Fibroblast of villous mesenchyme (primary cell): ENCODE data around the gene PRPSAP2. TPM values are rescaled to one million over a fixed set of nuclear protein-coding genes. Genes with fewer than 3 reads are reported as not detected.

Source experiments
- DNase-seq: peaks from one replicate; pipeline ENCODE4 v3.0.0-alpha.2; 2010; ENCODE audit warnings: low read depth
- H3K4me3 ChIP-seq: 2 replicates; pipeline ENCODE4 v1.5.1; 2011; ENCODE audit warnings: low read depth, mild to moderate bottlenecking, low read length
- CTCF ChIP-seq: IDR thresholded peaks from 2 replicates; pipeline ENCODE4 v1.5.1; 2012; ENCODE audit warnings: low read depth, mild to moderate bottlenecking, low read length; ENCODE audit not compliant: insufficient read depth
- small RNA-seq: library from RNA; depleted of rRNA; stranded (forward); fragments of <200 nt; gene quantifications from one replicate; pipeline ENCODE3, GENCODE V24; 2012
- total RNA-seq: library from RNA; depleted of rRNA; stranded (reverse); fragments of >200 nt; gene quantifications from 2 replicates; pipeline ENCODE4 v1.2.3, GENCODE V29; 2012

PRPSAP2 gene
- total RNA-seq, 1 donor, result 51.4 TPM

GRCh38 chr17:18975597-18975996 is 117.7 kb downstream of the PRPSAP2 start:
- TF ChIP-seq CTCF, result no peak
- no peak for DNase-seq

DNA sequence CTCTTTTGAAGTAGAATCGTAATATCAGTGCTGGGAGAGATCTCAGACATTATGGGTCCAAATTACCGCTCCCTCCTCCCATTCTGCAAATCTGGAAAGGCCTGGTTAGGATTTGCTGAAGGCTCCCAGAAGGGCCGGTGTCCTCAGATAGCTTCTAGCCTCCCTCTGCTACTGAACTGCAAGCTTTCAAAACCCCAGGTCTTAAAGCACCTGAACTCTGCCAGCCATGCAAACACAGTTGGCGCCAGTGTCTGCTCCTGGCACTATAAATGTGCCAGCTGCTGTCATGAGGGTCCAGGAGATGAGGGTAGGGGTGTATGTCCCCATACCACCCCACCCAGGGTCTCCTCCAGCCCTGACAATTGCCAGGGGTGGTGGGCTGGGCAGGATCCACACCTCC is 118.3 kb downstream of the PRPSAP2 start:
- no peak for DNase-seq
- no peak for TF ChIP-seq CTCF
- no peak overlapping the region for H3K4me3 ChIP-seq

More at GRCh38 chr17:18975597-18975996, 117.7 kb downstream of the PRPSAP2 start:
- H3K4me3 ChIP-seq, result no peak overlapping the region

GRCh38 chr17:18977021-18977420 is 119.1 kb downstream of the PRPSAP2 start:
- TF ChIP-seq CTCF, result no peak
- DNase-seq, result no peak
- H3K4me3 ChIP-seq, result no peak overlapping the region

DNA sequence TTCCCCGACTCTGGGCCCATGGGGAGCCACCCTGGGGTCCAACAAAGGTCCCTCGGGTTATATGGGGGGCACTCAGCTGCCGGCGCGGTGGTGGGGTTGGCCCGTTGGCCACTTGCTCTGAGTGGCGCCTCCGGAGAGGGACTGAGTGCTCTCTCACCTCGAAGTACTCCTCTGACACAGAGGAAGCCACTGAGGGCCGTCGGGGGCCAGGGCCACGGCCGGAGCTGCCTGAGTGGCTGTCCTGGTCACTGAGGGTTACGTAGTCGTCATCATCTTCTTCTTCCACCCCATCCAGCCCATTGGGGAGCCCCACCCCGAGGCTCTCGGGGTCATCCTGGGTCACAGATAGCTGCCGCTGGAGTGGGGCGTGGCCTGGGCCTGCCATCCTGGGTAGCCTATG is 119.7 kb downstream of the PRPSAP2 start:
- no peak for DNase-seq
- no peak for TF ChIP-seq CTCF
- no peak overlapping the region for H3K4me3 ChIP-seq

DNA sequence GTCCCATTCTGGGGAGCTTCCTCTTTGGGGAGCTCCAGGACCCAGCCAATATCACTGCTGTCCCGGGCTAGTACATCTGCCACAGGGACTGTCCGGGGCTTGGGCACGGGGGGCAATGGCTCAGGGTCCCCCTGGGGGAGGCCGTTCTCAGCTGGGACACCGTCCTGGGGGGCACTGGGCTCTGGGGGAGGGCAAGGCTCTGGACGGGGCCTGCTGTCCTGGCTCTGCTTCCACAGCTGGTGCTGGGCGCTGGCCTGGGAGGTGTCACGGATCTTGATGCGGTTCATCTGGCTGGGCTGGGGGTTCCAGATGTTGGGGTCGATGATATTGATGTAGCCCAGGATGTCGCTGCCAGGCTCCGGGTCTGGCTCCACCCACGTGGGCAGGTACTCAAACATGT is 120.1 kb downstream of the PRPSAP2 start:
- no peak for TF ChIP-seq CTCF
- no peak for DNase-seq

DNA sequence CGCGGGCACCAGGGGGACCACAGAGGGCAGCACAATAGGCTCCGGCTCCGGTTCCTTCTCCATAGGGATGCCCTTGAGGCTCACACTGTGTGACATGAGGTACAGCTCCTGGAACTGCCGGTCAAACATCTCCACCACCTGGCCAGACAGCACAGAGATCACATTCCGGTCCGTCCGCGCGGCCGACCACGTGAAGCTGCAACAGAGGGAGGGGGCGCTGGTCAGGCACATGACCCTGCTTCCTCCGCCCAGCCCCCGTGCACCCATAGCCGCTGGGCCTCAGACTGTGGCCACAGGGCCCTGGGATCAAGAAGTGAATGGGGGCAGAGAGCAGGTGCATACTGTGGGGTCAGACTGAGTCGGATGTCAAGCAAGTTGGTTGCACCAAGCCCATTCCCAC is 120.7 kb downstream of the PRPSAP2 start:
- H3K4me3 ChIP-seq, result no peak overlapping the region
- TF ChIP-seq CTCF, result no peak
- no peak for DNase-seq

More for the DNA sequence above, 120.1 kb downstream of the PRPSAP2 start:
- H3K4me3 ChIP-seq, result no peak overlapping the region

Small RNA genes within 50 kb of the gene (small RNA-seq; reads per million reads assigned to genes)
- not detected for gene RF00324

Other genes with a start within 250 kb of the PRPSAP2 start
- not detected in 2 replicates for gene TBC1D28, start 213.7 kb upstream of the PRPSAP2 start, total RNA-seq
- gene FOXO3B, start 175.8 kb upstream of the PRPSAP2 start, total RNA-seq, result 5.2 and 6.8 TPM in 2 replicates
- gene FBXW10, start 114.1 kb upstream of the PRPSAP2 start, total RNA-seq, result under 0.01 and 0.32 TPM in 2 replicates
- 45.1 and 92.8 TPM in 2 replicates for gene TVP23B, start 76.9 kb upstream of the PRPSAP2 start, total RNA-seq
- gene SLC5A10, start 94.0 kb downstream of the PRPSAP2 start, total RNA-seq, result not detected in 2 replicates
- 12.1 and 14.5 TPM in 2 replicates for gene FAM83G, start 146.6 kb downstream of the PRPSAP2 start, total RNA-seq
- gene GRAP, start 188.8 kb downstream of the PRPSAP2 start, total RNA-seq, result under 0.01 TPM in 1 of 2 replicates, not detected in the other